ENCODE results near the gene SRRM2.
A peak's percentile ranks its signal among the peaks of the same experiment; 100 is the strongest.

SRRM2 gene

DNA sequence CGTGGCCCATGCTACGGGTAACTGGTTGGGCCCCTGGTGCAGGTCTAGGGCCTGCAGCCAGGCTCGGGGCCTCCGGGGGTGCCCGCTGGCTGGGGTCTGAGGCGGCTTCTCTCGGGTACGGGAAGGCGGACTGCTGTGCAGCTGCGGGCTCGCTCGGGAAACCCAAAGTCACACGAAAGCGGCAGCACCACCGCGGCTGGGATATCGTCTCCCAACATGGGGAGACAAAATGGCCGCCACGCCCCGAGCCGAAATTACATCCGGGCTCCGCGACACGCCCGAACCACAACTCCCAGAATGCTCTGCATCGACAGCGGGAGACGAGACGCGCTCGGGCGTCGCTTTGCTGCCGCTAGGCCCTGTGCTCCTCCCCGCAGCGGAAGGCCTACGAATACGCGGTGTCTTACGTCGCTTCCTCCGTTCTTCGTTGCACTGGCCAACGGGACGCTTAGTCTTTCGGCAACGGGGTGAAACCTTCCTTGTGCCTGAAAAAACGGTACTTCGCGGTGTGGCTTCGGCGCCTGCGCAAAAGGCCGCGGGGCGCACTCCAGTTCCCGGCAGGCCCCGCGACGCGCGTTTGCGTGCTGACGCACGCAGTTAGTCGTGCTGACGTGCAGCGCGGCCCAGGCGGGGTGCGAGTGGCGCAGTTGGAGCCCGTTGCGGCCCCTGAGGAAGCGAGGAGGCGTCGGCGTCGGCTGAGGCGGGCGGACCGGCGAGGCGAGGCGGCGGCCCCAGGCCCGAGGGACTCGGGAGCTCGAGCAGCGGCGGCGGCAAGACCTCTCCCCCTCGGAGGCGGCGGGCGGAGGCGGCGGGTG is at the start of gene SRRM2:
SRRM2 (plus strand) TSS at position 604 of the 815 bp plus-strand sequence. CDS start 3,727 bp downstream, outside the sequence.
- Histone ChIP-seq H3K9me3 (ENCODE audit: control insufficient read depth, low read length) (no peaks in the 10 kb centered on the region), H3K4me1 (ENCODE audit: control insufficient read depth, insufficient read depth, low read length) (peaks cover 36% of the 10 kb centered on the region), H3K36me3 (ENCODE audit: control insufficient read depth, insufficient read depth, low read length, severe bottlenecking) (no peaks in the 10 kb centered on the region), H3K4me3 (ENCODE audit: low read length) (peak within 1 kb of the TSS; percentile 91), H3K9ac (ENCODE audit: low read length) (peak within 1 kb of the TSS; percentile 99), H3K27me3 (replicated peaks; ENCODE audit: control insufficient read depth, insufficient read depth, low read length) (no peaks in the 10 kb centered on the region)
- peak; percentile 98 for DNase-seq (ENCODE audit: low read depth)

DNA sequence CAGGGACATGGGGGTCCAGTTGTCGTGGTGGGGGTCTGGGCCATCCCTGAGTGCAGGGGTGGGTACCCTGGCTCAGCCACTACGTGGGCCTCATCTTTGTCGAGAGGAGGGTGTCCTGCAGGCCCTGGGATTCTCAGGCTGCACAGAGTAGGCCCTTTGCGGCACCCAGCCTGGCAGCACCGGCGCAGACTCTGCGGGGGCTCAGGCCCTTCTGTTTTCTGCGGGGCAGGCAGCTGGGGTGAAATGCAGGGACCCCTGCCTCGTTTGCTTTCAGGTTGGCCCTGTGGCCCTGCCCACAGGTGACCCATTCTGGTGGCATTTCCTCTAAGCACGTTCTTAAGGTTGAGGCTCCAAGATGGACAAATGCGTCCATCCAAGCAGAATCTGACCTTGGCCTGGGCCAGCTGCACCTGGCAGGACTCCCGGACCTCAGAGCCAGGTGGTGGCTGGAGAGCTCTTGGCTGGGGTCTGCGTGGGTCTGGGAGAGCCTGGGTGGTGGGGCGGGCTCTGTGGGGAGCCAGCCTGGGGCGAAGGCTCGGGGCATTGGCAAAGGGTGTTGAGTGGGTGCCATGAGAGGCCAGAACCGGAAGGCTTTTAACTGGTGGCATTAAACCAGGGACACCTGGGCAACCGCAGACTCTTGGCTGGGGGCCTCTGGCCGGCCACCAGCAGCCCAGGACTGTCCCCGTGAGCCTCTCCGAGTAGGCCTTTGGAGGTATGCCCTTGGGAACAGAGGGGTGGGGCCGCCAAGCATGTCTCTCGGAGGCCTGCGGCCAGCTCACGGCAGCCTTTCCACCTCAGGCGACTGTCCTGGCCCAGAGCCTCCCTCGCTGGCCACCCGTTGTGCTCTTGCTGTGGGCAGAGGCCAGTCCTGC is 49.3 kb upstream of the SRRM2 start:
- H3K27me3 ChIP-seq (replicated peaks; ENCODE audit: control insufficient read depth, insufficient read depth, low read length): no peaks in the 10 kb centered on the region
- H3K9ac ChIP-seq (ENCODE audit: low read length): no peak overlapping the region
- no peak for DNase-seq (ENCODE audit: low read depth)
- H3K4me3 ChIP-seq (ENCODE audit: low read length): no peak overlapping the region
- no peaks in the 10 kb centered on the region for H3K9me3 ChIP-seq (ENCODE audit: control insufficient read depth, low read length)
- H3K36me3 ChIP-seq (ENCODE audit: control insufficient read depth, insufficient read depth, low read length, severe bottlenecking): peaks cover 72% of the 10 kb centered on the region
- H3K4me1 ChIP-seq (ENCODE audit: control insufficient read depth, insufficient read depth, low read length): no peaks in the 10 kb centered on the region

DNA sequence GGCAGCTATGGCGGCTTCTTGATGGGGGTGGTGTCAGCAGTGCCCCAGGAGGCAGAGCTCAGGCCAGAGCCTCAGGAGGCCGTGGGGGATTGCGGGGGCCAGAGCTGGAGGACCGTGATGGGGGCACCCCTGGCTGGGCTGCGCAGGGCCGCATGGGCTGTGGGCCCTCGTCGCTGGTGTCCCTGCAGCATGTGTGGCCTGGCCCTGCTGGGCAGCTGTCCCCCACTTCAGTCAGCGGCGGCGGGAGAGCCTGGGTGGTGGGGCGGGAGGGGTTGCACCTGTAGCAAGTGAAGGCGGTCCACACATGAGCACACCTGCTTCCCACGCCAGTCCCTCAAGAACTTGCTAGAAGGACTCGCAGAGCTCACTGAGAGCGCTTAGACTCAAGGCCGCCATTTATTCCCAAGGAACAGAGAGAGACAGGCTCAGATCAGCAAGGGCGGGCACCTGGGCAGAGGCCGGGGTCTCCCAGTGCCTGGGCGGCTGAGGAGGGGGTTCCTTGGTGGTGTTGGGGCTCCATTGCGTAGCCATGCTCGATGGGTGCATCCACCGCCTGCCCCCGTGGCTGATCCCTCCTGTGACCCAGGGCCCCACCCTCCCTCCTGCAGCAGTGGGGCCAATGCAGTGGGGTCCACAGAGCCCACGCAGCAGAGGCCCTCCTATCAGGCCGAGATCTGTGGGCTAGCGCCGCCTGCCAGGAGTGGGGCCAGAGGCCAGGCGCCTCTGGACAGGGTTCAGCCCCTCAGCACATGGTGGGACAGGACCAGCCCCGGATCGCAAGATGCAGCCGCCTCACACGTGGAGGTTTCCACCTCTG is 48.1 kb upstream of the SRRM2 start:
- Histone ChIP-seq H3K4me3 (ENCODE audit: low read length) (no peak overlapping the region), H3K36me3 (ENCODE audit: control insufficient read depth, insufficient read depth, low read length, severe bottlenecking) (peaks cover 74% of the 10 kb centered on the region), H3K4me1 (ENCODE audit: control insufficient read depth, insufficient read depth, low read length) (no peaks in the 10 kb centered on the region), H3K9me3 (ENCODE audit: control insufficient read depth, low read length) (no peaks in the 10 kb centered on the region), H3K27me3 (replicated peaks; ENCODE audit: control insufficient read depth, insufficient read depth, low read length) (no peaks in the 10 kb centered on the region), H3K9ac (ENCODE audit: low read length) (no peak overlapping the region)
- no peak for DNase-seq (ENCODE audit: low read depth)

DNA sequence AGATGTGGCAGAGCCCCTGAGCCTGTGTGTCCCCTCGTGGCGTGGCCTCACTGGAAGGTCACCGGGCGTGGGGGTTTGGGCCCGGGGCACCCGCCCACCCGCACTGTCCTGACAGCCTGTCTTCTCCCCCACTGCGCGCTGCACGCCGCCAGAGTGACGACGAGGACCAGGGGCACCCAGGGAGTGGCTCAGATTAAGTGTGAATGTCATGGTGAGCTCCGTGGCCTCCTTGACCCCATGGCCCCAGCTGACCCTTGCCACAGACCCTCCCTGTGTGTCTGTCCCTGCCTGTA is 47.5 kb upstream of the SRRM2 start:
- H3K27me3 ChIP-seq (replicated peaks; ENCODE audit: control insufficient read depth, insufficient read depth, low read length): no peaks in the 10 kb centered on the region
- no peak overlapping the region for H3K9ac ChIP-seq (ENCODE audit: low read length)
- H3K36me3 ChIP-seq (ENCODE audit: control insufficient read depth, insufficient read depth, low read length, severe bottlenecking): peaks cover 72% of the 10 kb centered on the region
- H3K9me3 ChIP-seq (ENCODE audit: control insufficient read depth, low read length): no peaks in the 10 kb centered on the region
- H3K4me1 ChIP-seq (ENCODE audit: control insufficient read depth, insufficient read depth, low read length): no peaks in the 10 kb centered on the region
- H3K4me3 ChIP-seq (ENCODE audit: low read length): no peak overlapping the region
- DNase-seq (ENCODE audit: low read depth): no peak

DNA sequence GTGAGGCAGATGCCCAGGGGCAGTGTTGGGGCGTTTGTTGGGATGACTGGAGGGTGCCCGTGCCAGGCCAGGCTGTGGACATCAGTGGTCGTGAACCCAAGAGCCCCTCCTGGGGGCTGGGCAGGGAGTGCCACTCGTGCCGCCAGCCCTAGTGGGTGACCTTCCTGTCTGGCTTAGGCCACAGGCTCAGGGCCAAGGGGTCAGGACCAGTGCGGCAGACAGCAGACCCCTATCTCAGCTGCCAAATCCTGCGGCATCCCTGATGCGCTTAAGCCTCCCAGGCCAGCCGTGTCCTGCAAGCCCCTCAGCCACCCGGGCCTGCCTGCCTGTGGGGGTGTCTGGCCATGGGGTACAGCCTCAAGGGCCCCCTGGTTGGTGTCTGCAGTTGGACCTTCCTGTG is 47.1 kb upstream of the SRRM2 start:
- Histone ChIP-seq H3K9ac (ENCODE audit: low read length) (no peak overlapping the region), H3K4me3 (ENCODE audit: low read length) (no peak overlapping the region), H3K4me1 (ENCODE audit: control insufficient read depth, insufficient read depth, low read length) (no peaks in the 10 kb centered on the region), H3K36me3 (ENCODE audit: control insufficient read depth, insufficient read depth, low read length, severe bottlenecking) (peaks cover 68% of the 10 kb centered on the region), H3K27me3 (replicated peaks; ENCODE audit: control insufficient read depth, insufficient read depth, low read length) (no peaks in the 10 kb centered on the region), H3K9me3 (ENCODE audit: control insufficient read depth, low read length) (no peaks in the 10 kb centered on the region)
- DNase-seq (ENCODE audit: low read depth): no peak

DNA sequence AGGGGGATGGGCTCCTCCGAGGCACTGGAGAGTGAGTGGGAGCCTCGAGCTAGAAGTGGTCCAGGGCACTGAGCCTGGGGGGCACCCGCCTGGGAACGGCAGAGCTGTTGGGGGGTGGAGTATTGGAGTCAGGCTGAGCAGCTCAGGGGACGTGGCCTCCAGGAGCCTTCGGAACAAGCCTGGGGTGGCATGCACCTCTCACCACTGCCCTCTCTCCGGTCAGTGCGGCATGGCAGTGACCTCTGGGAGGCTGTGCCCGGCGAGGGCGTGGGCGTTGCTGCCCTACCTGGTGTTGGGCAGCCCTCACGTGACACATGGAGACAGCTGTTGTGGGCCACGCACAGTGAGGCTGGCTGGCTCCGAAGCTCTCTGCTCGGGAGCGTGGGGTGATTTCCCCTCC is 46.4 kb upstream of the SRRM2 start:
- Histone ChIP-seq H3K36me3 (ENCODE audit: control insufficient read depth, insufficient read depth, low read length, severe bottlenecking) (peaks cover 60% of the 10 kb centered on the region), H3K4me3 (ENCODE audit: low read length) (no peak overlapping the region), H3K9me3 (ENCODE audit: control insufficient read depth, low read length) (no peaks in the 10 kb centered on the region), H3K9ac (ENCODE audit: low read length) (no peak overlapping the region), H3K27me3 (replicated peaks; ENCODE audit: control insufficient read depth, insufficient read depth, low read length) (no peaks in the 10 kb centered on the region), H3K4me1 (ENCODE audit: control insufficient read depth, insufficient read depth, low read length) (no peaks in the 10 kb centered on the region)
- DNase-seq (ENCODE audit: low read depth): no peak

DNA sequence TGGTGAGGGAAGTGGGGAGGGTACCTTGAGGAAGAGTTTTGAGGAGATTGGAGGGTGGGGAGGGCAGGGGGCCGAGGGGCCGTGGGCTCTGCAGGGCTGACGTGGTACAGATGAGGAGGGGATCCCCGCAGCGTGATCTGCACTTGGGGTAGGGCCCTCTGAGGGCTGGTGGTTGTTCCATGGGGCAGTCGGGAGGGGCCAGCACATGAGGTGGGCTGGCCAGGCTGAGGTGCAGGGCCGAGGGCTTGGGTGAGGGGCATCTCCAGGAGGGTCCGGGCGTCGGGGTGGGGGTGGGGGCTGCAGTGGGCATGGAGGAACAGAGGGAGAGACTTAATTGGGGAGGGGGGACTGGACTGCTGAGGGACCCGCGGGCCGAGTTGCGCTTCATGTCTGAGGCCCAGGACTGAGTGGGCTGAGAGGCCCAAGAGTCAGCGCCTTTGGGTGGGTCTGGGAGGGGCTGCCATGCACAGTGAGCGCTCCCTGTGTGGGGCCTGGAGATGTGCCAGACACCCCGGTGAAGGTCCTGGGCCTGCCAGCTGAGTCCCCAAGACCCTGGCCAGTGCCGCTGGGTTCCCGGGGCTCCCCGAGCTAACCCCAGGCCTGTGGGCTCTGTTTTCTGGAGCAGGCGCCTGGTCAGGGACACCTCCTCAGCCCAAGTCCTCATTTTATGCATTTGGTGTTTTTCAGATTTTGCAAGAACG is 45.7 kb upstream of the SRRM2 start:
- H3K27me3 ChIP-seq (replicated peaks; ENCODE audit: control insufficient read depth, insufficient read depth, low read length): no peaks in the 10 kb centered on the region
- peaks cover 56% of the 10 kb centered on the region for H3K36me3 ChIP-seq (ENCODE audit: control insufficient read depth, insufficient read depth, low read length, severe bottlenecking)
- H3K4me3 ChIP-seq (ENCODE audit: low read length): no peak overlapping the region
- no peak for DNase-seq (ENCODE audit: low read depth)
- H3K9me3 ChIP-seq (ENCODE audit: control insufficient read depth, low read length): no peaks in the 10 kb centered on the region
- no peaks in the 10 kb centered on the region for H3K4me1 ChIP-seq (ENCODE audit: control insufficient read depth, insufficient read depth, low read length)
- no peak overlapping the region for H3K9ac ChIP-seq (ENCODE audit: low read length)

DNA sequence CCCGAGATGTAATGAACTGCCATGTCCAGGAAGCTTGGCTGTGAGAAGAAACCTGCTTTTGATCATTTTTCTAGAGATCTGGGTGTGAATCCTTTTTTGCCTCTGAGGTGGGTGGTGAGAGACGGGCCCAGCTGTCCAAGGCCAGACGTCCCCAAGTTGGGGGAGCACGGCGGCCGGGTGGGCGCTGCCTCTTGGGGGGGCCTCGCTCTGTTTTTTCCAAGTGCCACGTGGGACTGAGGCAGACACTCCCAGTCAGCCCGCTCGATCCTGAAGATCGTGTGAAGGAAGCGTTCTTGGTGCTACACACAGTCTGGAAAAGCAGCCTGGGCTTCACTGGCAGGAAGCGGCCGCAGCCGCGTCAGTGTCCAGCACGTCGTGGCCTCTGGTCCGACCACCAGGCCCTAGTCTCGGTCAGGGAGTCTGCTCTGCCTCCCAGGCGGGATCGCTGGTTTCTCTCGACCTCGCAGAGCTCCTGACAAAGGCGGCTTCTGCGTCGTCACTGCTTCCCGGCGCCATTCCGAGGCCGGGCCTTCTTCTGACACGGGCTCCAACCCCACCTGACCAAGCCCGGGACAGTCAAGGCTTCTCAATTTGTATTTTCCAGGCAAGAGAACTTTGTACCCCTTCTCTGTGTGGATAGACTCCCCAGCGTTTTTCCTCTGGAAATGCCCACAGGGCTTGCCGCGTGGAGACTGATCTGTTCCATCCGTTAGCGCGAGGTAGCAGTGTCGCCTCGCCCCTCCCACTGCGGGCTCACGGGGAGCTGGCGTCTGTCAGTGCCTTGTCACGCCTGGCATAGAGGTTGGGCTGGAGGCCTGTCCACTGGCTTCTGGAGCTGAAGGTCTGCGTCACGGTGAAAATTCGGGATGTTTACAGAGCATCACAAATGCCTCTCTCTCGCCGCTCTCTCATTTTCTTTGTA is 44.8 kb upstream of the SRRM2 start:
- Histone ChIP-seq H3K4me1 (ENCODE audit: control insufficient read depth, insufficient read depth, low read length) (no peaks in the 10 kb centered on the region), H3K9me3 (ENCODE audit: control insufficient read depth, low read length) (no peaks in the 10 kb centered on the region), H3K4me3 (ENCODE audit: low read length) (no peak overlapping the region), H3K27me3 (replicated peaks; ENCODE audit: control insufficient read depth, insufficient read depth, low read length) (no peaks in the 10 kb centered on the region), H3K9ac (ENCODE audit: low read length) (no peak overlapping the region), H3K36me3 (ENCODE audit: control insufficient read depth, insufficient read depth, low read length, severe bottlenecking) (peaks cover 49% of the 10 kb centered on the region)
- DNase-seq (ENCODE audit: low read depth): no peak

DNA sequence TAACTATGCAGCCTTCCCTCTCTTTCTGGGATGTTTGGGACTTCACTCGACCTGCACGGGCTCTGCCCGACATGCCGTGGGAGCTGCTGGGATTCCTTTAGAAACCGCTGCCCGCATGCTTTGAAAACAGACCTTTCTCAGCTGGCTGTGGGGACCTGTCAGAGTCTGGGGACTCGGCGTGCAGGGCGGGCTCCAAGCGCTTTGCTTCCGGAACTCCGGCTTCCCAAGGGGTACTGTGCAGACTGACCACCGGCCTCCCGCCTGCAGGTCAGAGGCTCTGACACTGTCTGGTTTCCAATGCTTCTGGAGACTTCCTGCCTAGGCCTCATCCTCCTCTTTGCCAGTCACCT is 44.2 kb upstream of the SRRM2 start:
- Histone ChIP-seq H3K9me3 (ENCODE audit: control insufficient read depth, low read length) (no peaks in the 10 kb centered on the region), H3K4me1 (ENCODE audit: control insufficient read depth, insufficient read depth, low read length) (no peaks in the 10 kb centered on the region), H3K9ac (ENCODE audit: low read length) (no peak overlapping the region), H3K4me3 (ENCODE audit: low read length) (no peak overlapping the region), H3K27me3 (replicated peaks; ENCODE audit: control insufficient read depth, insufficient read depth, low read length) (no peaks in the 10 kb centered on the region), H3K36me3 (ENCODE audit: control insufficient read depth, insufficient read depth, low read length, severe bottlenecking) (peaks cover 43% of the 10 kb centered on the region)
- no peak for DNase-seq (ENCODE audit: low read depth)

DNA sequence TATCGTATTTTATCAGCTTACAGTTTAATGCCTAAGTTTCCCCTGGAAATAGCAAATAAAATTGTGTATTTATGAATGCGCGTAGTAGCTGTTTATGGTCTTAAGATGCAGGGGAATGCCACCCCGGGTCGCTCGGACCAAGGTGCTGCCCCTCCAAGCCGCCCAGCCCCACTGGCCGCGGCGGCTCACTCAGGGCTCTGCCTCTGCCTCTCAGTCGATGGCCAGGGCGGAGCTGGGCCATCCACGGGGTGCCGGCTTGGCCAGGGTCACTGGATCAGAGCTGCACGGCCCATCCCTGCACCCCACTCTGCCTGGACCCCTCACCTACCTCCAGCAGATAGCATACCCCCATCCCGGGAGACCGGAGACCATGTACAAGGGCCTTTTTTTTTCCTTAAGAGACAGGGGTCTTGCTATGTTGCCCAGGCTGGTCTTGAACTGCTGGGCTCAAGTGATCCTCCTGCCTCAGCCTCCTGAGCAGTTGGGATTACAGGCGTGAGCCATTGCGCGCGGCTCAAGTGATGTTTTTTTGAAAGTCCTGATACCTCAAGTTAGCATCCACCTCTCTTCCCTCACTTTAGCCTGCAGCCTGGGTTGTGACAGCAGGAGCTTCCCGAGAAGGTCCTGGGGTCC is 43.4 kb upstream of the SRRM2 start:
- Histone ChIP-seq H3K36me3 (ENCODE audit: control insufficient read depth, insufficient read depth, low read length, severe bottlenecking) (peaks cover 37% of the 10 kb centered on the region), H3K9ac (ENCODE audit: low read length) (no peak overlapping the region), H3K27me3 (replicated peaks; ENCODE audit: control insufficient read depth, insufficient read depth, low read length) (no peaks in the 10 kb centered on the region), H3K4me1 (ENCODE audit: control insufficient read depth, insufficient read depth, low read length) (no peaks in the 10 kb centered on the region), H3K9me3 (ENCODE audit: control insufficient read depth, low read length) (no peaks in the 10 kb centered on the region), H3K4me3 (ENCODE audit: low read length) (no peak overlapping the region)
- no peak for DNase-seq (ENCODE audit: low read depth)
